Right atrium auricular region (tissue), 2 donors: ENCODE results near the gene CGREF1. TPM values are rescaled to one million over a fixed set of nuclear protein-coding genes. Genes with fewer than 3 reads are reported as not detected.
A peak's percentile ranks its signal among the peaks of the same experiment; 100 is the strongest.

Experiments
- DNase-seq: peaks from one replicate; pipeline ENCODE4 v3.0.0-alpha.2; 2019; ENCODE audit warnings: low spot score
- H3K27ac ChIP-seq, 2 donors: fragments of 200-600 bp; sonication (generic); 1 replicate in 1 of 2; 2 replicates in 1 of 2; pipeline ENCODE4 v1.5.1; 2016 to 2019
- H3K27me3 ChIP-seq, 2 donors: fragments of 200-600 bp; sonication (generic); one replicate each; pipeline versions ENCODE4 v1.5.1 to v1.6.0; 2017 to 2019
- H3K36me3 ChIP-seq: fragments of 200-600 bp; sonication (generic); one replicate; pipeline ENCODE4 v1.5.1; 2016
- H3K4me1 ChIP-seq, 2 donors: fragments of 200-600 bp; sonication (generic); one replicate each; pipeline versions ENCODE4 v1.5.1 to v1.6.0; 2017 to 2019
- H3K4me3 ChIP-seq, 2 donors: fragments of 200-600 bp; sonication (generic); 1 replicate in 1 of 2; 2 replicates in 1 of 2; pipeline ENCODE4 v1.5.1; 2017 to 2019; ENCODE audit warnings: mild to moderate bottlenecking in 1 of 2, moderate library complexity in 1 of 2
- H3K9me3 ChIP-seq, 2 donors: fragments of 200-600 bp; sonication (generic); one replicate each; pipeline ENCODE4 v1.5.1; 2019
- total RNA-seq, 2 donors: library from RNA; depleted of rRNA; stranded (reverse); fragments of >200 nt; gene quantifications; one replicate each; pipeline ENCODE4 v1.1.0, GENCODE V29; 2016
- TF ChIP-seq, protein P1 (sequence below), 2 donors: fragments of 200-600 bp; sonication (generic); IDR thresholded peaks; one replicate each; pipeline ENCODE4 v1.5.1; 2019; ENCODE audit warnings: antibody characterized with exemption in 2 of 2

The CGREF1 gene
- total RNA-seq, 2 donors from 2014 or later = 4.3 to 4.5 TPM

- H3K27me3 ChIP-seq = no peaks in the 10 kb centered on the region
- no peak for DNase-seq
- H3K36me3 ChIP-seq = peaks cover 34% of the 10 kb centered on the region
- H3K4me3 ChIP-seq = no peak overlapping the region
- TF ChIP-seq, protein P1, sequence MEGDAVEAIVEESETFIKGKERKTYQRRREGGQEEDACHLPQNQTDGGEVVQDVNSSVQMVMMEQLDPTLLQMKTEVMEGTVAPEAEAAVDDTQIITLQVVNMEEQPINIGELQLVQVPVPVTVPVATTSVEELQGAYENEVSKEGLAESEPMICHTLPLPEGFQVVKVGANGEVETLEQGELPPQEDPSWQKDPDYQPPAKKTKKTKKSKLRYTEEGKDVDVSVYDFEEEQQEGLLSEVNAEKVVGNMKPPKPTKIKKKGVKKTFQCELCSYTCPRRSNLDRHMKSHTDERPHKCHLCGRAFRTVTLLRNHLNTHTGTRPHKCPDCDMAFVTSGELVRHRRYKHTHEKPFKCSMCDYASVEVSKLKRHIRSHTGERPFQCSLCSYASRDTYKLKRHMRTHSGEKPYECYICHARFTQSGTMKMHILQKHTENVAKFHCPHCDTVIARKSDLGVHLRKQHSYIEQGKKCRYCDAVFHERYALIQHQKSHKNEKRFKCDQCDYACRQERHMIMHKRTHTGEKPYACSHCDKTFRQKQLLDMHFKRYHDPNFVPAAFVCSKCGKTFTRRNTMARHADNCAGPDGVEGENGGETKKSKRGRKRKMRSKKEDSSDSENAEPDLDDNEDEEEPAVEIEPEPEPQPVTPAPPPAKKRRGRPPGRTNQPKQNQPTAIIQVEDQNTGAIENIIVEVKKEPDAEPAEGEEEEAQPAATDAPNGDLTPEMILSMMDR (IDR thresholded peaks at IDR 0.05) = no peak
- peaks cover 0 to 20% of the 10 kb centered on the region in 2 donors for H3K4me1 ChIP-seq
- no peaks in the 10 kb centered on the region for H3K9me3 ChIP-seq
- no peak overlapping the region for H3K27ac ChIP-seq
These were observed 10.0 kb upstream of the CGREF1 start for GRCh38 chr2:27128668-27129571.

DNA sequence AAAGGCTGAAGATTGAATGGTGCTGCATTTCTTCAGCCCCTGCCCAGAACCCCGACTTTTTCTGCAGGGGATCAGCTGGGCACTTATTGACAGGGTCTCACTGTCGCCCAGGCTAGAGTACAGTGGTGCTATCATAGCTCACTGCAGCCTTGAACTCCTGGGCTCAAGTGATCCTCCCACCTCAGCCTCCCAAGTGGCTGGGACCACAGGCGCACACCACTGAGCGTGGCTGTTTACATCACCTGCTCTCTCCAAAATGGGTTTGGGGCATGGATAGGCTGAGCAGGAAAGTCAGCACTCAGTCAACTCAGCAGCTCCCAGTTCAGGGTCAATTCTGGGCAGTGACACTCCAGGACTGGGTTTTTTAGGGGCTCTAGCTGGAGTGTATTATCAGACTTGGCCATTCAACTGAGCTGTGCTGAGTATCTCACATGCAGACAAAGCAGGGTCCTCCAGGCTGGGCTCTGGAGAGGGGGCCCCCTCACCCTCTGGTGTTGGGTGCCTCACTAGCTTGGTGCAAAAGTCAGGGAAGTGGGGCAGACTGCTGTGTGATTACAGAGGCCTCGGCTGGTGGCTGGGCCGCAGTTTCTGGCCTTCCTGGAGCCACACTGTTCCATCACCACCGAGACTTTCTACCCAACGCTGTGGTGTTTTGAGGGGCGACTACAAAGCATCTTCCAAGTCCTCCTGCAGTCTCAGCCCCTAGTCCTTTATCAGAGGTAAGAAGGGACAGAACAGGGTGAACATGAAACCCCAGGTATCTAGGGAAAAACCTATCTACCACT is 9.1 kb upstream of the CGREF1 start:
- no peak overlapping the region for H3K4me3 ChIP-seq
- DNase-seq = no peak

GRCh38 chr2:27126252-27126710 is 7.4 kb upstream of the CGREF1 start:
- Histone ChIP-seq H3K36me3 (peaks cover 21% of the 10 kb centered on the region), H3K27ac (peak overlapping the region in 1 of 2 donors; percentile 23), H3K9me3 (no peaks in the 10 kb centered on the region), H3K4me1 (peaks cover 0 to 12% of the 10 kb centered on the region in 2 donors), H3K27me3 (no peaks in the 10 kb centered on the region), H3K4me3 (no peak overlapping the region)
- DNase-seq = no peak
- TF ChIP-seq, protein P1 (IDR thresholded peaks at IDR 0.05) = no peak

More for the DNA sequence above, 9.1 kb upstream of the CGREF1 start:
- TF ChIP-seq, protein P1 (IDR thresholded peaks at IDR 0.05) = no peak
- Histone ChIP-seq H3K4me1 (peaks cover 0 to 17% of the 10 kb centered on the region in 2 donors), H3K9me3 (no peaks in the 10 kb centered on the region), H3K36me3 (peaks cover 34% of the 10 kb centered on the region), H3K27ac (no peak overlapping the region), H3K27me3 (no peaks in the 10 kb centered on the region)

GRCh38 chr2:27125104-27125503 is 6.2 kb upstream of the CGREF1 start:
- Histone ChIP-seq H3K9me3 (no peaks in the 10 kb centered on the region), H3K36me3 (peaks cover 9% of the 10 kb centered on the region), H3K27ac (no peak overlapping the region), H3K27me3 (no peaks in the 10 kb centered on the region), H3K4me1 (peaks cover 0 to 12% of the 10 kb centered on the region in 2 donors), H3K4me3 (no peak overlapping the region)
- no peak for DNase-seq
- TF ChIP-seq, protein P1 (IDR thresholded peaks at IDR 0.05) = no peak

DNA sequence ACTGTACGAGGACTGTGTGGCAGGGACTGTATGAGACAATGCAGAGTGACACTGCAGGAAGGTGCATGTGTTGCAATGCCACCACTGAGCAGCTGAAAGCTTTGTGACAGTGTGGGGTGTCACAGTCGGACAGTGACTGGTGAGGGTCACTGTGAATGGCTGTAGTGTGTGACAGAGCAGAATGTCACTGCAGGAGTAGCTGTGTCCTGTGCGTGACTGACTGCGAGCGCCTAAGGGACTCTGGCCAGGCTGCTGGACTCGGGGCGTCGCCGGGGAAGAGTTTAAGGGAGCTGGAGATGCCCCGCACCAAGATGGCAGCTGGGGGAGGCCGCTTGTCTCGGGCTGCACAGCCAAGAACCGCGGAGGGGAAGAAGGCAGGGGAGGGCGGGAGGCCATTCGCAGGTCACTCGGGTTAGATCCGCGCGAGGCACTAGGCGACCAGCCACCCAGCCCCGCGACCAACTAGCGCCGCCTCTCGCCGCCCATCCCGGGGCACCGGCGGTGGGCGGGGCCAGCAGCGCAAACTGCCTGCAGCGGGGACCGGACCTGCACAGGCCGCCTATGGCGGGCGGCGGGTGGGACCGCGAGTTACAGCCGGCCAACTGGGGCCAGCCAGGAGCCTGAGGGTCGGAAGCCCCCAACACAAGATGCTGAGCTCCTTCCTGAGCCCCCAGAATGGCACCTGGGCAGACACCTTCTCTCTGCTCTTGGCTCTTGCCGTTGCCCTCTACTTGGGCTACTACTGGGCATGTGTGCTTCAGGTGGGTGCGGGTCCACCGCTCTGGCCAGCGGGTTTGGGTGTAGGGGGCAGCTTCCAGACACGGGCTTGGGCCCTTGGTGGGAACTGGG is 4.6 kb upstream of the CGREF1 start, which contains the start of gene ABHD1:
Gene ABHD1 (plus strand): TSS at position 514 of the 849 bp plus-strand sequence. CDS start 134 bp downstream, at position 648.
- peak within 1 kb of the TSS; percentile 62 to 66 for H3K4me3 ChIP-seq
- no peaks in the 10 kb centered on the region for H3K9me3 ChIP-seq
- TF ChIP-seq, protein P1 (IDR thresholded peaks at IDR 0.05) = peak in 1 of 2 donors; percentile 35
- H3K27me3 ChIP-seq = no peaks in the 10 kb centered on the region
- peaks cover 0 to 19% of the 10 kb centered on the region in 2 donors for H3K4me1 ChIP-seq
- no peaks in the 10 kb centered on the region for H3K36me3 ChIP-seq
- no peak for DNase-seq
- H3K27ac ChIP-seq = peak within 1 kb of the TSS; percentile 43 to 71
